NCI-H226 (cell line): ENCODE measurements around the gene CDH26.
A peak's percentile ranks its signal among the peaks of the same experiment; 100 is the strongest.

Experiments used
- DNase-seq: peaks from one replicate; pipeline ENCODE4 v3.0.0-alpha.2; 2015

CDH26 gene

GRCh38 chr20:60020251-60020650, 62.0 kb downstream of the CDH26 start:
- DNase-seq, result no peak

GRCh38 chr20:60021104-60021503, 62.9 kb downstream of the CDH26 start:
- DNase-seq, result no peak

- no peak for DNase-seq
Measured at GRCh38 chr20:60022849-60023248, 64.6 kb downstream of the CDH26 start.

- DNase-seq, result no peak
Measured at GRCh38 chr20:60024245-60024644, 66.0 kb downstream of the CDH26 start.

GRCh38 chr20:60024801-60025200, 66.6 kb downstream of the CDH26 start:
- no peak for DNase-seq

- DNase-seq, result no peak
Measured at GRCh38 chr20:60026010-60026409, 67.8 kb downstream of the CDH26 start.

- no peak for DNase-seq
Measured at GRCh38 chr20:60030471-60030870, 72.2 kb downstream of the CDH26 start.

GRCh38 chr20:60031107-60031506, 72.9 kb downstream of the CDH26 start:
- no peak for DNase-seq

GRCh38 chr20:60034231-60035110, 76.2 kb downstream of the CDH26 start:
- DNase-seq, result no peak

- DNase-seq, result no peak
Measured at GRCh38 chr20:60035486-60035885, 77.3 kb downstream of the CDH26 start.

- no peak for DNase-seq
Measured at GRCh38 chr20:60036346-60036745, 78.1 kb downstream of the CDH26 start.

- DNase-seq, result no peak
Measured at GRCh38 chr20:60036746-60037499, 78.7 kb downstream of the CDH26 start.

- no peak for DNase-seq
Measured at GRCh38 chr20:60038400-60039008, 80.3 kb downstream of the CDH26 start.

- no peak for DNase-seq
Measured at GRCh38 chr20:60039526-60039925, 81.3 kb downstream of the CDH26 start.

GRCh38 chr20:60040471-60041162, 82.4 kb downstream of the CDH26 start:
- no peak for DNase-seq

- DNase-seq, result peak; percentile 74
Measured at GRCh38 chr20:60041436-60042165, 83.4 kb downstream of the CDH26 start.

GRCh38 chr20:60043435-60043834, 85.2 kb downstream of the CDH26 start:
- no peak for DNase-seq

GRCh38 chr20:60046011-60046413, 87.8 kb downstream of the CDH26 start:
- DNase-seq, result peak; percentile 43

- no peak for DNase-seq
Measured at GRCh38 chr20:60046436-60046835, 88.2 kb downstream of the CDH26 start.

GRCh38 chr20:60046860-60047259, 88.6 kb downstream of the CDH26 start:
- DNase-seq, result no peak

- DNase-seq, result no peak
Measured at GRCh38 chr20:60048634-60049521, 90.7 kb downstream of the CDH26 start.
